LNCaP clone FGC (cell line): Measurements from ENCODE around the gene ARVCF.
"Not testable (repeated sequence)": the region's sequence is repeated elsewhere in the genome, so short reads cannot be mapped to it uniquely, and the experiment has no call there.

ENCODE experiments used
- DNase-seq: peaks from one replicate; pipeline ENCODE4 v3.0.0-alpha.2; 2011; ENCODE audit warnings: low read depth
- H3K4me3 ChIP-seq: 2 replicates; pipeline ENCODE4 v1.5.1; 2011; ENCODE audit warnings: mild to moderate bottlenecking, low read depth, low read length, control low read depth
- TF ChIP-seq, protein P1 (sequence below): IDR thresholded peaks from 2 replicates; pipeline ENCODE4 v1.5.1; 2012; ENCODE audit warnings: mild to moderate bottlenecking; ENCODE audit not compliant: control insufficient read depth, insufficient read depth; ENCODE audit errors: extremely low read depth

Gene ARVCF

DNA sequence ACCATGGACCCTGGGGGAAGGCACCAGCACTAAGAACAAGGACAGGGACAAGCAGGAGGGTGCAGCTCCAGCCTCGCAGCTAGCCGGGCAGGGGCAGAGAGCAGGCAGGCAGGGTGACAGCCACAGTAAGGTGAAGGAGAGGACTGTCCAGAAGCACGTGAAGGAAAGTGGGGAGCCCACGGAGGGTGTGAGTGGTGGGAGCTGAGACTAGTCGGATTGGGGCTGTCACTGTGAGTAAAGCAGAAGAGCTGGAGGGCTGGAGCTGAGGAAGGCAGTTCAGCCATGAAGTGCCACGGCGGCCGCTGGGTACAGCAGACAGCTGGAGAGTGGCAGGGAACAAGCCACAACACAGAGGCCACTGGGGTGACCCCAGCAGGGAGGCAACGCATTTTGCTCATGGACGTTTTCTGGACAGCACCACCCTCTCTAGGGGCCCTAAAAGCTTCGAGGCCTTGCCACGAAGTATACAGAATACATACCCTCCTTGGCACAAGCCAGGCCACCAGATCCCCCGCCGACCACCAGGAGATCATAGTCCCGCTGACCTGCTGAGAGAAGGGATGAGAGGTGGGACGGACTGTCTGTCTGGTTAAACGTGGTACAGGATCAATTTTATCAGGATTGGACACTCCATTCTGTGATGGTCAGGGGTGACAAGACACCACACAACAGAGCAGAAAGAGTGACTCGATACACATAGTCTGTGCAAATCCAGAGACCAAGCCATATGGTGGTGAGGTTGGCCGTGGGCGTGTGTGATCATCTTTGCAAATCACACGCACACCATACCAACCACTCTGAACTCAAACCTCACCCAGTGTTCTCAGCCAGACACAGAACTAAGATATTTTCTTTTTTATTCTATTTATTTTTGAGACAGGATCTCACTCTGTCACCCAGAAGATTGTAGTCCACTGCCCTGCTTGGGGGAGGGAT, 85.8 kb downstream of the ARVCF start:
- TF ChIP-seq, protein P1, sequence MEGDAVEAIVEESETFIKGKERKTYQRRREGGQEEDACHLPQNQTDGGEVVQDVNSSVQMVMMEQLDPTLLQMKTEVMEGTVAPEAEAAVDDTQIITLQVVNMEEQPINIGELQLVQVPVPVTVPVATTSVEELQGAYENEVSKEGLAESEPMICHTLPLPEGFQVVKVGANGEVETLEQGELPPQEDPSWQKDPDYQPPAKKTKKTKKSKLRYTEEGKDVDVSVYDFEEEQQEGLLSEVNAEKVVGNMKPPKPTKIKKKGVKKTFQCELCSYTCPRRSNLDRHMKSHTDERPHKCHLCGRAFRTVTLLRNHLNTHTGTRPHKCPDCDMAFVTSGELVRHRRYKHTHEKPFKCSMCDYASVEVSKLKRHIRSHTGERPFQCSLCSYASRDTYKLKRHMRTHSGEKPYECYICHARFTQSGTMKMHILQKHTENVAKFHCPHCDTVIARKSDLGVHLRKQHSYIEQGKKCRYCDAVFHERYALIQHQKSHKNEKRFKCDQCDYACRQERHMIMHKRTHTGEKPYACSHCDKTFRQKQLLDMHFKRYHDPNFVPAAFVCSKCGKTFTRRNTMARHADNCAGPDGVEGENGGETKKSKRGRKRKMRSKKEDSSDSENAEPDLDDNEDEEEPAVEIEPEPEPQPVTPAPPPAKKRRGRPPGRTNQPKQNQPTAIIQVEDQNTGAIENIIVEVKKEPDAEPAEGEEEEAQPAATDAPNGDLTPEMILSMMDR, result no peak
- H3K4me3 ChIP-seq, result no peak overlapping the region
- DNase-seq, result no peak

DNA sequence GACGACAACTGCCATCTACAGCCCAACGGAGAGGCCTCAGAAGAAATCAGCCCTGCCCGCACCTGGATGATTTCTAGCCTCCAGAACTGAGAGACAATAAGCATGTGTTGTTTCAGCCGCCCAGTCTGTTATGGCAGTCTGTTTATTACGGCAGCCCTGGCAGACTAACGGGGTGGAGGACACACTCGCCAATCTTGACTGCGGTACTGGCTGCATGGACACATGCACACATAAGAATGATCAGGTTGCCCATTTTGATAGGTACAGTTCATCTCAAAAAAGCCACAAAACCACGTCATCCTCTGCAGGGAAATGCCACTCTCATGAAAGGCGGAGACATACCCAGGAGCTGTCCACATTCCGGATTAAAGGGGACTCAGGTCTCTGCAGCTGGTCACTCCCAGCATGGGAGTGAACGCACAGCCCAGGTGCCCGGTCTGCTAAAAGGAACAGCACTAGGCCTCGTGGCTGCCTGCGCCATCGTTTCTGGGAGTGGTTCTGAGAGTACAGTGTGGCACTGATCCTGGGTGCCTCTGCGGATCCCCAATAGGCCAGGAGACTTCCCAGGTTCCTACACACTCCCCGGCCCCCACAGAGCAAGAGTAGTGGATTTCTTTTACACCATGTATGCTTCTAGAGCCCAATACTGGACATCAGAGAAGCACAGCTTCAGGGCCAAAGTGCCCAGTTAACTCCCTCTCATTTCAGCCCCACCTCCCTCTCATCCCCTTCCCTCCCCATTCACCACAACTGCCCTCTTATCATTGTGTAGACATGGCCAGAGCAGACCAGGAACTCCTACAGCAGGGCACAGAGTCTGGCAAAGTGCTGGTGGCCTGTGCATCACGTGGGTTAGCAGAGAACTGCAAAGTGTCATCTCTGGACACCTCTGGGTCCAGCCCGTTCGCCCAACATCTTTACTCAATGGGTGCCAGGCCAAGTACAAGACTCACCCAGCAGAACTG, 86.8 kb downstream of the ARVCF start:
- no peak overlapping the region for H3K4me3 ChIP-seq
- no peak for DNase-seq
- TF ChIP-seq, protein P1, result no peak

DNA sequence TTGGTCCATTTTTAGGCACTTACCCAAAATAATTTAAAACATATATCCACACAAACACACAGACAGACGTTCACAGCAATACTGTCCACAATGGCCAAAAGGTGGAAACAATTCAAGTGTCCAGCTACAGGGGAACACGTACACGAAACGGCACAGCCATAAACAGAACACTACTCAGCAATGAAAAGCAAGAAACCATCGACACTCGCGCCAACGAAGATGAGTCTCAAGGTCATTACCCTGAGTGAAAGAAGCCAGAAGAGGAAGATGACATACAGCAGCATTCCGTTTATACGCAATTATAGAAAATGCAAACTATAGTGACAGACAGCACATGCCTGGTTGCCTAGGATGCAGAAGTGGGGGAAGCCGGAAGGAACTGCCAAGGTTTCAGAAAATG, 88.4 kb downstream of the ARVCF start:
- DNase-seq, result no peak
- TF ChIP-seq, protein P1, result no peak
- no peak overlapping the region for H3K4me3 ChIP-seq

DNA sequence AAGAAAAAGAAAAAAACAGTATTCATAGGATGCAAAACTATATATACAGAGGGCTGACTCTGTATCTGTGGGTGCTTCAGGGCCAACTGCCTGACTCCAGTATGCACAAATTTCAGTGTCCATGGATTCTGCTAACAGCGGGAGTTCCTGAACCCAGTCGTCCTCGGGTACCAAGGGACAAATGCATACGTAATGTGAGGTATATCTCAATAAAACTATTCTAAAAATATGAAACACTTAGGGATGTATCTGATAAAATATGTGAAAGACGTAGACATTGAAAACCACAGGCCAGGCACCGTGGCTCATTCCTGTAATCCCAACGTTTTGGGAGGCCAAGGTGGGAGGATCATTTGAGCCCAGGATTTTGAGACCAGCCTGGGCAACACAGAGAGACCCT, 88.9 kb downstream of the ARVCF start:
- DNase-seq, result no peak
- TF ChIP-seq, protein P1, result no peak
- no peak overlapping the region for H3K4me3 ChIP-seq

DNA sequence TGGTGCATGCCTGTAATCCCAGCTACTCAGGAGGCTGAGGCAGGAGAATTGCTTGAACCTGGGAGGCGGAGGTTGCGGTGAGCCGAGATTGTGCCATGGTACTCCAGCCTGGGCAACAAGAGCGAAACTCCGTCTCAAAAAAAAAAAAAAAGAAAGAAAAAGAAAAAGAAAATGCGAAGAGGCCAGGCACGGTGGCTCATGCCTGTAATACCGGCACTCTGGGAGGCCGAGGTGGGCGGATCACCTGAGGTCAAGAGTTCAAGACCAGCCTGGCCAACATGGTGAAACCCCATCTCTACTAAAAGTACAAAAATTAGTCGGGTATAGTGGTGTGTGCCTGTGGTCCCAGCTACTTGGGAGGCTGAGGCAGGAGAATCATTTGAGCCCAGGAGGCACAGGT, 90.6 kb downstream of the ARVCF start:
- not testable (repeated sequence) for H3K4me3 ChIP-seq, DNase-seq

DNA sequence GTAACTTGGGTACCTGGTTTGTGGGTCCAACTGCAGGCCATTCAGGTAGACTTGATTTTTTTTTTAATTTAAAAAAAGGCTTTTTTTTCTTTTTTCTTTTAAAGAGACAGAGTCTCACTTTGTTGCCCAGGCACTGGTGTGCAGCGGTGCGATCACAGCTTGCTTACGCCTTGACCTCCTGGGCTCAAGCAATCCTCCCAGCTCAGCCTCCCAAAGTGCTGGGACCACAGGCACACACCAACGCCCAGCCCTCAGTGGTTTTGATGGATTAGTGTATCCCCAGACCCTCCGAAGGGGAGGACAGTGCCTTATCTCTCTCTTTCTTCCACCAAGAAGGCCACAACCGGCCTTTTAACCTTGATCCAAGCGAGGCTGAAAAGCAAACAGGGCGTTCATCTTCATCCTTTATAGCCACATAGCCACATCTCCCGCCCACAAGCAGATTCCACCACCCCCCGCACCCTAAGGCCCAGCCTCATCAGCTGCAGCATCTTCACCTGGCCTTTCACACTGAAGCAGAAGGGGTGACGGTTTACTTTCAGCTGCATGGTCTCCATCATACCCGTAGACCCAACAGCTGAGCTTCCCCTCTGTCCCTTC, 92.6 kb downstream of the ARVCF start:
- H3K4me3 ChIP-seq, result no peak overlapping the region
- TF ChIP-seq, protein P1, result no peak
- no peak for DNase-seq
